Spinal cord (tissue), 10 donors: ENCODE measurements around the gene FHL1. TPM values are rescaled to one million over a fixed set of nuclear protein-coding genes. Genes with fewer than 3 reads are reported as not detected.

Experiments
- DNase-seq, 6 donors: peaks; one replicate each; pipeline versions ENCODE4 v3.0.0 to v3.0.0-alpha.2; 2013 to 2015; ENCODE audit warnings: low spot score in 6 of 6, low read depth in 4 of 6
- H3K27ac ChIP-seq: one replicate; pipeline ENCODE4 v1.5.1; 2013; ENCODE audit warnings: low read depth, low read length, control low read depth
- H3K27me3 ChIP-seq: one replicate; pipeline ENCODE4 v1.6.1; 2013; ENCODE audit warnings: low read length; ENCODE audit not compliant: control insufficient read depth, insufficient read depth
- H3K36me3 ChIP-seq: one replicate; pipeline ENCODE4 v1.6.1; 2013; ENCODE audit warnings: low read length; ENCODE audit not compliant: control insufficient read depth, insufficient read depth
- H3K4me1 ChIP-seq: one replicate; pipeline ENCODE4 v1.6.1; 2013; ENCODE audit warnings: low read length; ENCODE audit not compliant: control insufficient read depth, insufficient read depth
- H3K4me3 ChIP-seq: one replicate; pipeline ENCODE4 v1.5.1; 2013; ENCODE audit warnings: low read depth, low read length, control low read depth
- H3K9me3 ChIP-seq: one replicate; pipeline ENCODE4 v1.6.1; 2013; ENCODE audit warnings: low read length; ENCODE audit not compliant: control insufficient read depth, insufficient read depth
- WGBS: methylation state at CpG from one replicate; pipeline ENCODE4 v1.1.5; 2013; ENCODE audit warnings: missing lambda C conversion rate; ENCODE audit not compliant: insufficient coverage; 5-methylcytosine and 5-hydroxymethylcytosine counted together
- polyA plus RNA-seq, 2 donors: library from polyadenylated mRNA; unstranded; fragments of 120-200 nt; gene quantifications; one replicate each; pipeline ENCODE4 v1.2.1, GENCODE V29; 2013; ENCODE audit not compliant: insufficient read length in 2 of 2
- total RNA-seq, 2 donors: library from RNA; depleted of rRNA in 1 of 2; stranded (reverse); fragments of 120-200 nt in 1 of 2; fragments of >200 nt in 1 of 2; gene quantifications; one replicate each; pipeline versions ENCODE4 v1.2.3 to v1.2.4, GENCODE V29; 2013 to 2014
- donor health status: healthy.

Gene FHL1
- total and polyA plus RNA-seq, 4 donors: 178 to 429 (median 281) TPM

- peaks cover 14% of the 10 kb centered on the region for H3K4me1 ChIP-seq
- H3K27me3 ChIP-seq: peaks cover 2% of the 10 kb centered on the region
- no peak overlapping the region for H3K4me3 ChIP-seq
- no peak for DNase-seq
- peaks cover 33% of the 10 kb centered on the region for H3K36me3 ChIP-seq
- 80% methylated on average over 1 of the region's 5 CpGs for WGBS
- H3K27ac ChIP-seq: no peak overlapping the region
- no peaks in the 10 kb centered on the region for H3K9me3 ChIP-seq
Measured at GRCh38 chrX:136210806-136211205, 63.5 kb downstream of the FHL1 start.

GRCh38 chrX:136211766-136212556, 64.6 kb downstream of the FHL1 start:
- peaks cover 2% of the 10 kb centered on the region for H3K4me1 ChIP-seq
- no peak overlapping the region for H3K4me3 ChIP-seq
- H3K9me3 ChIP-seq: no peaks in the 10 kb centered on the region
- no peak for DNase-seq
- WGBS: 57% methylated on average over 9 of the region's 11 CpGs
- H3K36me3 ChIP-seq: peaks cover 23% of the 10 kb centered on the region
- H3K27ac ChIP-seq: no peak overlapping the region
- H3K27me3 ChIP-seq: no peaks in the 10 kb centered on the region

GRCh38 chrX:136212557-136213111, 65.3 kb downstream of the FHL1 start:
- no peaks in the 10 kb centered on the region for H3K27me3 ChIP-seq

GRCh38 chrX:136214551-136214950, 67.2 kb downstream of the FHL1 start:
- Histone ChIP-seq H3K27me3 (no peaks in the 10 kb centered on the region), H3K9me3 (no peaks in the 10 kb centered on the region), H3K36me3 (peaks cover 6% of the 10 kb centered on the region), H3K4me1 (no peaks in the 10 kb centered on the region), H3K4me3 (no peak overlapping the region), H3K27ac (no peak overlapping the region)
- 73% methylated on average over 7 of the region's 7 CpGs for WGBS
- DNase-seq: no peak

More at GRCh38 chrX:136212557-136213111, 65.3 kb downstream of the FHL1 start:
- Histone ChIP-seq H3K4me1 (no peaks in the 10 kb centered on the region), H3K27ac (no peak overlapping the region), H3K4me3 (no peak overlapping the region), H3K9me3 (no peaks in the 10 kb centered on the region), H3K36me3 (peaks cover 17% of the 10 kb centered on the region)
- WGBS: 74% methylated on average over 17 of the region's 17 CpGs
- no peak for DNase-seq

GRCh38 chrX:136215559-136215958, 68.2 kb downstream of the FHL1 start:
- Histone ChIP-seq H3K4me3 (no peak overlapping the region), H3K36me3 (peaks cover 5% of the 10 kb centered on the region)
- no peak for DNase-seq

GRCh38 chrX:136219893-136220292, 72.6 kb downstream of the FHL1 start:
- Histone ChIP-seq H3K9me3 (no peaks in the 10 kb centered on the region), H3K27ac (no peak overlapping the region), H3K27me3 (no peaks in the 10 kb centered on the region), H3K4me3 (no peak overlapping the region), H3K36me3 (no peaks in the 10 kb centered on the region), H3K4me1 (no peaks in the 10 kb centered on the region)
- WGBS: 75% methylated on average over 2 of the region's 5 CpGs
- no peak for DNase-seq

More at GRCh38 chrX:136215559-136215958, 68.2 kb downstream of the FHL1 start:
- no peak overlapping the region for H3K27ac ChIP-seq
- H3K27me3 ChIP-seq: no peaks in the 10 kb centered on the region
- H3K4me1 ChIP-seq: no peaks in the 10 kb centered on the region
- H3K9me3 ChIP-seq: no peaks in the 10 kb centered on the region

GRCh38 chrX:136220540-136220939, 73.2 kb downstream of the FHL1 start:
- no peaks in the 10 kb centered on the region for H3K36me3 ChIP-seq
- no peak overlapping the region for H3K27ac ChIP-seq
- no CpG with 5 or more reads among the region's 4 CpGs for WGBS
- no peak overlapping the region for H3K4me3 ChIP-seq
- no peaks in the 10 kb centered on the region for H3K9me3 ChIP-seq
- H3K4me1 ChIP-seq: no peaks in the 10 kb centered on the region
- H3K27me3 ChIP-seq: no peaks in the 10 kb centered on the region
- no peak for DNase-seq

GRCh38 chrX:136220951-136221350, 73.6 kb downstream of the FHL1 start:
- Histone ChIP-seq H3K27ac (no peak overlapping the region), H3K36me3 (no peaks in the 10 kb centered on the region), H3K4me3 (no peak overlapping the region), H3K4me1 (no peaks in the 10 kb centered on the region), H3K9me3 (no peaks in the 10 kb centered on the region), H3K27me3 (no peaks in the 10 kb centered on the region)
- no peak for DNase-seq
- WGBS: 76% methylated on average over 3 of the region's 3 CpGs

GRCh38 chrX:136221851-136222513, 74.6 kb downstream of the FHL1 start:
- H3K4me3 ChIP-seq: no peak overlapping the region
- no peaks in the 10 kb centered on the region for H3K9me3 ChIP-seq
- 100% methylated on average over 2 of the region's 3 CpGs for WGBS
- no peaks in the 10 kb centered on the region for H3K36me3 ChIP-seq
- no peak for DNase-seq
- no peaks in the 10 kb centered on the region for H3K27me3 ChIP-seq
- no peak overlapping the region for H3K27ac ChIP-seq
- H3K4me1 ChIP-seq: no peaks in the 10 kb centered on the region

GRCh38 chrX:136227074-136227473, 79.7 kb downstream of the FHL1 start:
- no peak overlapping the region for H3K27ac ChIP-seq
- H3K36me3 ChIP-seq: peaks cover 5% of the 10 kb centered on the region
- H3K4me3 ChIP-seq: no peak overlapping the region
- no peak for DNase-seq
- no peaks in the 10 kb centered on the region for H3K9me3 ChIP-seq
- peaks cover 5% of the 10 kb centered on the region for H3K27me3 ChIP-seq
- no peaks in the 10 kb centered on the region for H3K4me1 ChIP-seq
